ENCODE measurements around the gene SEC22A. TPM values are rescaled to one million over a fixed set of nuclear protein-coding genes. Genes with fewer than 3 reads are reported as not detected.
A peak's percentile ranks its signal among the peaks of the same experiment; 100 is the strongest.

The SEC22A gene
- total and polyA plus RNA-seq, 2 of the 13 experiments (the other 11 are each of a cell fraction or from before 2014, with no cell fraction given) = 14.1 to 17.3 TPM

DNA sequence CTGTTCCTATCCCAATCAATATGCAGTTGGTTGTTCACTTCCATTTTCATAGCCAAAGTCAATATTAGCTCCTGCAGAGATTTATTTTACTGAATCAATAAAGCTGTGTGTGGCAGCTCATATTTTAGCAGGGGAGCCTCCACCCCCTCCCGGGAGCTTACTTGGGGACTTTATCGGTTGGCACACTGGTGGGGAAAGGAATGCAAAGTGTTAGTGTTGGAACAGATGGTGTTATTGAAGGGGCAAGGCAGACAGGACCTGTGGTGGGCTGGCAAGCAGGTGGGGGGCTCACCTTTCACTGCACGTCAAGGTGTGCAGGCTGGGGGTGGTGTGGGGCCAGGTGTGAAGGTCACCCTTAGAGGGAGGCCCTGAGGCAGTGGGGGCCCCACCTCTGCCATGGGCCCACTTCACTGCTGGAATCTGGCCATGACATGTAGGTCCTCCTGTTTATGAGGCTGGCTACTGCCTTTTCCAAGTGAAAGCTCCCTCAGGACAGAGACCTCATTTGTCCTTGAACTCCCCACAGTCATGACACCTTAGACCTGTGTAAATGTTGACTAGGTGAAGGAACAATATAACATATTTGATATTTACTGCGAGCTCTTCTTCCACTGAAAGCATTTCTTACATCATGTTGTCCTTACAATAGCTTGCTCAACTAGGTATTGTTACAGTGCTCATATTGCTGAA is 44.0 kb upstream of the SEC22A start (continued):
- TF ChIP-seq, protein P1, sequence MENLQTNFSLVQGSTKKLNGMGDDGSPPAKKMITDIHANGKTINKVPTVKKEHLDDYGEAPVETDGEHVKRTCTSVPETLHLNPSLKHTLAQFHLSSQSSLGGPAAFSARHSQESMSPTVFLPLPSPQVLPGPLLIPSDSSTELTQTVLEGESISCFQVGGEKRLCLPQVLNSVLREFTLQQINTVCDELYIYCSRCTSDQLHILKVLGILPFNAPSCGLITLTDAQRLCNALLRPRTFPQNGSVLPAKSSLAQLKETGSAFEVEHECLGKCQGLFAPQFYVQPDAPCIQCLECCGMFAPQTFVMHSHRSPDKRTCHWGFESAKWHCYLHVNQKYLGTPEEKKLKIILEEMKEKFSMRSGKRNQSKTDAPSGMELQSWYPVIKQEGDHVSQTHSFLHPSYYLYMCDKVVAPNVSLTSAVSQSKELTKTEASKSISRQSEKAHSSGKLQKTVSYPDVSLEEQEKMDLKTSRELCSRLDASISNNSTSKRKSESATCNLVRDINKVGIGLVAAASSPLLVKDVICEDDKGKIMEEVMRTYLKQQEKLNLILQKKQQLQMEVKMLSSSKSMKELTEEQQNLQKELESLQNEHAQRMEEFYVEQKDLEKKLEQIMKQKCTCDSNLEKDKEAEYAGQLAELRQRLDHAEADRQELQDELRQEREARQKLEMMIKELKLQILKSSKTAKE (CRISPR knock-in tag; IDR thresholded peaks at IDR 0.05; ENCODE audit: borderline replicate concordance) = 0 out of 2 replicates have a peak, but pooled peaks have one; percentile 28
- TF ChIP-seq ZNF543 (CRISPR knock-in tag; IDR thresholded peaks at IDR 0.05) (0 out of 2 replicates have a peak, but pooled peaks have one; percentile 25), ZNF12 (CRISPR knock-in tag; IDR thresholded peaks at IDR 0.05) (peak; percentile 70; the same call in 1 of the 2 replicates), FOXA3 (CRISPR knock-in tag; IDR thresholded peaks at IDR 0.05) (peak; percentile 79), KAT2B (IDR thresholded peaks at IDR 0.05; ENCODE audit: borderline replicate concordance, low read depth, low read length) (peak; percentile 69; the same call in 1 of the 2 replicates), ZNF382 (CRISPR knock-in tag; IDR thresholded peaks at IDR 0.05; ENCODE audit: borderline replicate concordance) (no peak), KMT2B (CRISPR knock-in tag; IDR thresholded peaks at IDR 0.05) (no peak), CEBPG (CRISPR knock-in tag; IDR thresholded peaks at IDR 0.05) (peak; percentile 67), RXRB (CRISPR knock-in tag; IDR thresholded peaks at IDR 0.05; ENCODE audit: borderline replicate concordance) (peak; percentile 71), HHEX (CRISPR knock-in tag; IDR thresholded peaks at IDR 0.05) (0 out of 2 replicates have a peak, but pooled peaks have one; percentile 46), KLF15 (CRISPR knock-in tag; IDR thresholded peaks at IDR 0.05; ENCODE audit: borderline replicate concordance) (no peak), TGIF2 (CRISPR knock-in tag; IDR thresholded peaks at IDR 0.05) (no peak), HOXA3 (CRISPR knock-in tag; IDR thresholded peaks at IDR 0.05) (peak; percentile 28; the same call in 1 of the 2 replicates), ZNF772 (CRISPR knock-in tag; IDR thresholded peaks at IDR 0.05) (0 out of 2 replicates have a peak, but pooled peaks have one; percentile 0)
- TF ChIP-seq, protein P2, sequence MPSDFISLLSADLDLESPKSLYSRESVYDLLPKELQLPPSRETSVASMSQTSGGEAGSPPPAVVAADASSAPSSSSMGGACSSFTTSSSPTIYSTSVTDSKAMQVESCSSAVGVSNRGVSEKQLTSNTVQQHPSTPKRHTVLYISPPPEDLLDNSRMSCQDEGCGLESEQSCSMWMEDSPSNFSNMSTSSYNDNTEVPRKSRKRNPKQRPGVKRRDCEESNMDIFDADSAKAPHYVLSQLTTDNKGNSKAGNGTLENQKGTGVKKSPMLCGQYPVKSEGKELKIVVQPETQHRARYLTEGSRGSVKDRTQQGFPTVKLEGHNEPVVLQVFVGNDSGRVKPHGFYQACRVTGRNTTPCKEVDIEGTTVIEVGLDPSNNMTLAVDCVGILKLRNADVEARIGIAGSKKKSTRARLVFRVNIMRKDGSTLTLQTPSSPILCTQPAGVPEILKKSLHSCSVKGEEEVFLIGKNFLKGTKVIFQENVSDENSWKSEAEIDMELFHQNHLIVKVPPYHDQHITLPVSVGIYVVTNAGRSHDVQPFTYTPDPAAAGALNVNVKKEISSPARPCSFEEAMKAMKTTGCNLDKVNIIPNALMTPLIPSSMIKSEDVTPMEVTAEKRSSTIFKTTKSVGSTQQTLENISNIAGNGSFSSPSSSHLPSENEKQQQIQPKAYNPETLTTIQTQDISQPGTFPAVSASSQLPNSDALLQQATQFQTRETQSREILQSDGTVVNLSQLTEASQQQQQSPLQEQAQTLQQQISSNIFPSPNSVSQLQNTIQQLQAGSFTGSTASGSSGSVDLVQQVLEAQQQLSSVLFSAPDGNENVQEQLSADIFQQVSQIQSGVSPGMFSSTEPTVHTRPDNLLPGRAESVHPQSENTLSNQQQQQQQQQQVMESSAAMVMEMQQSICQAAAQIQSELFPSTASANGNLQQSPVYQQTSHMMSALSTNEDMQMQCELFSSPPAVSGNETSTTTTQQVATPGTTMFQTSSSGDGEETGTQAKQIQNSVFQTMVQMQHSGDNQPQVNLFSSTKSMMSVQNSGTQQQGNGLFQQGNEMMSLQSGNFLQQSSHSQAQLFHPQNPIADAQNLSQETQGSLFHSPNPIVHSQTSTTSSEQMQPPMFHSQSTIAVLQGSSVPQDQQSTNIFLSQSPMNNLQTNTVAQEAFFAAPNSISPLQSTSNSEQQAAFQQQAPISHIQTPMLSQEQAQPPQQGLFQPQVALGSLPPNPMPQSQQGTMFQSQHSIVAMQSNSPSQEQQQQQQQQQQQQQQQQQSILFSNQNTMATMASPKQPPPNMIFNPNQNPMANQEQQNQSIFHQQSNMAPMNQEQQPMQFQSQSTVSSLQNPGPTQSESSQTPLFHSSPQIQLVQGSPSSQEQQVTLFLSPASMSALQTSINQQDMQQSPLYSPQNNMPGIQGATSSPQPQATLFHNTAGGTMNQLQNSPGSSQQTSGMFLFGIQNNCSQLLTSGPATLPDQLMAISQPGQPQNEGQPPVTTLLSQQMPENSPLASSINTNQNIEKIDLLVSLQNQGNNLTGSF (CRISPR knock-in tag; IDR thresholded peaks at IDR 0.05) = no peak
- TF ChIP-seq, protein P3, sequence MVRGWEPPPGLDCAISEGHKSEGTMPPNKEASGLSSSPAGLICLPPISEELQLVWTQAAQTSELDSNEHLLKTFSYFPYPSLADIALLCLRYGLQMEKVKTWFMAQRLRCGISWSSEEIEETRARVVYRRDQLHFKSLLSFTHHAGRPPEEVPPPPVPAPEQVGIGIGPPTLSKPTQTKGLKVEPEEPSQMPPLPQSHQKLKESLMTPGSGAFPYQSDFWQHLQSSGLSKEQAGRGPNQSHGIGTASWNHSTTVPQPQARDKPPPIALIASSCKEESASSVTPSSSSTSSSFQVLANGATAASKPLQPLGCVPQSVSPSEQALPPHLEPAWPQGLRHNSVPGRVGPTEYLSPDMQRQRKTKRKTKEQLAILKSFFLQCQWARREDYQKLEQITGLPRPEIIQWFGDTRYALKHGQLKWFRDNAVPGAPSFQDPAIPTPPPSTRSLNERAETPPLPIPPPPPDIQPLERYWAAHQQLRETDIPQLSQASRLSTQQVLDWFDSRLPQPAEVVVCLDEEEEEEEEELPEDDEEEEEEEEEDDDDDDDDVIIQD (CRISPR knock-in tag; IDR thresholded peaks at IDR 0.05; ENCODE audit: low read depth) = no peak
- TF ChIP-seq, protein P4, sequence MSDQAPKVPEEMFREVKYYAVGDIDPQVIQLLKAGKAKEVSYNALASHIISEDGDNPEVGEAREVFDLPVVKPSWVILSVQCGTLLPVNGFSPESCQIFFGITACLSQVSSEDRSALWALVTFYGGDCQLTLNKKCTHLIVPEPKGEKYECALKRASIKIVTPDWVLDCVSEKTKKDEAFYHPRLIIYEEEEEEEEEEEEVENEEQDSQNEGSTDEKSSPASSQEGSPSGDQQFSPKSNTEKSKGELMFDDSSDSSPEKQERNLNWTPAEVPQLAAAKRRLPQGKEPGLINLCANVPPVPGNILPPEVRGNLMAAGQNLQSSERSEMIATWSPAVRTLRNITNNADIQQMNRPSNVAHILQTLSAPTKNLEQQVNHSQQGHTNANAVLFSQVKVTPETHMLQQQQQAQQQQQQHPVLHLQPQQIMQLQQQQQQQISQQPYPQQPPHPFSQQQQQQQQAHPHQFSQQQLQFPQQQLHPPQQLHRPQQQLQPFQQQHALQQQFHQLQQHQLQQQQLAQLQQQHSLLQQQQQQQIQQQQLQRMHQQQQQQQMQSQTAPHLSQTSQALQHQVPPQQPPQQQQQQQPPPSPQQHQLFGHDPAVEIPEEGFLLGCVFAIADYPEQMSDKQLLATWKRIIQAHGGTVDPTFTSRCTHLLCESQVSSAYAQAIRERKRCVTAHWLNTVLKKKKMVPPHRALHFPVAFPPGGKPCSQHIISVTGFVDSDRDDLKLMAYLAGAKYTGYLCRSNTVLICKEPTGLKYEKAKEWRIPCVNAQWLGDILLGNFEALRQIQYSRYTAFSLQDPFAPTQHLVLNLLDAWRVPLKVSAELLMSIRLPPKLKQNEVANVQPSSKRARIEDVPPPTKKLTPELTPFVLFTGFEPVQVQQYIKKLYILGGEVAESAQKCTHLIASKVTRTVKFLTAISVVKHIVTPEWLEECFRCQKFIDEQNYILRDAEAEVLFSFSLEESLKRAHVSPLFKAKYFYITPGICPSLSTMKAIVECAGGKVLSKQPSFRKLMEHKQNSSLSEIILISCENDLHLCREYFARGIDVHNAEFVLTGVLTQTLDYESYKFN (CRISPR knock-in tag; conservative IDR thresholded peaks at IDR 0.05) = peak; percentile 68
